CD4-positive, alpha-beta T cell treated with Interleukin-15 for 4 hours (primary cell): Measurements from ENCODE around the gene HSD17B10.
"Not testable (repeated sequence)": the region's sequence is repeated elsewhere in the genome, so short reads cannot be mapped to it uniquely, and the experiment has no call there.

ENCODE experiments used
- DNase-seq: peaks from one replicate; pipeline ENCODE4 v3.0.0-alpha.2; 2020; ENCODE audit warnings: low spot score

HSD17B10 gene

GRCh38 chrX:53433651-53434639, at the start of gene HSD17B10:
Gene HSD17B10 (minus strand): TSS chrX:53434370. CDS start chrX:53434345, 25 bp downstream.
- peak; percentile 82 for DNase-seq

- DNase-seq, result no peak
Observed at GRCh38 chrX:53483416-53483815, 49.2 kb upstream of the HSD17B10 start.

- DNase-seq, result peak; percentile 49
Observed at GRCh38 chrX:53481816-53482465, 47.8 kb upstream of the HSD17B10 start.

- DNase-seq, result no peak
Observed at GRCh38 chrX:53481093-53481492, 46.9 kb upstream of the HSD17B10 start.

- no peak for DNase-seq
Observed at GRCh38 chrX:53479301-53479700, 45.1 kb upstream of the HSD17B10 start.

- no peak for DNase-seq
Observed at GRCh38 chrX:53476371-53476770, 42.2 kb upstream of the HSD17B10 start.

- no peak for DNase-seq
Observed at GRCh38 chrX:53474707-53475106, 40.5 kb upstream of the HSD17B10 start.

GRCh38 chrX:53471346-53471745, 37.2 kb upstream of the HSD17B10 start:
- DNase-seq, result no peak

- DNase-seq, result not testable (repeated sequence)
Observed at GRCh38 chrX:53468659-53469058, 34.5 kb upstream of the HSD17B10 start.

GRCh38 chrX:53458082-53458481, 23.9 kb upstream of the HSD17B10 start:
- no peak for DNase-seq

- DNase-seq, result no peak
Observed at GRCh38 chrX:53456254-53456653, 22.1 kb upstream of the HSD17B10 start.

- DNase-seq, result no peak
Observed at GRCh38 chrX:53452812-53453211, 18.6 kb upstream of the HSD17B10 start.

GRCh38 chrX:53449632-53450031, 15.5 kb upstream of the HSD17B10 start:
- DNase-seq, result no peak

GRCh38 chrX:53447441-53447840, 13.3 kb upstream of the HSD17B10 start:
- no peak for DNase-seq

- DNase-seq, result peak; percentile 42
Observed at GRCh38 chrX:53445977-53446376, 11.8 kb upstream of the HSD17B10 start.

- DNase-seq, result no peak
Observed at GRCh38 chrX:53442322-53442631, 8.1 kb upstream of the HSD17B10 start.

- peak; percentile 71 for DNase-seq
Observed at GRCh38 chrX:53441531-53442321, 7.6 kb upstream of the HSD17B10 start.

GRCh38 chrX:53440621-53441517, 6.7 kb upstream of the HSD17B10 start:
- peak; percentile 26 for DNase-seq

GRCh38 chrX:53440101-53440500, 5.9 kb upstream of the HSD17B10 start:
- no peak for DNase-seq

- no peak for DNase-seq
Observed at GRCh38 chrX:53438832-53439230, 4.7 kb upstream of the HSD17B10 start.

GRCh38 chrX:53438174-53438831, 4.1 kb upstream of the HSD17B10 start:
- DNase-seq, result no peak
